Measurements from ENCODE around the gene LY6G6F. TPM values are rescaled to one million over a fixed set of nuclear protein-coding genes. Genes with fewer than 3 reads are reported as not detected.

LY6G6F gene
- total RNA-seq, 2 experiments from 2014 or later: not detected

DNA sequence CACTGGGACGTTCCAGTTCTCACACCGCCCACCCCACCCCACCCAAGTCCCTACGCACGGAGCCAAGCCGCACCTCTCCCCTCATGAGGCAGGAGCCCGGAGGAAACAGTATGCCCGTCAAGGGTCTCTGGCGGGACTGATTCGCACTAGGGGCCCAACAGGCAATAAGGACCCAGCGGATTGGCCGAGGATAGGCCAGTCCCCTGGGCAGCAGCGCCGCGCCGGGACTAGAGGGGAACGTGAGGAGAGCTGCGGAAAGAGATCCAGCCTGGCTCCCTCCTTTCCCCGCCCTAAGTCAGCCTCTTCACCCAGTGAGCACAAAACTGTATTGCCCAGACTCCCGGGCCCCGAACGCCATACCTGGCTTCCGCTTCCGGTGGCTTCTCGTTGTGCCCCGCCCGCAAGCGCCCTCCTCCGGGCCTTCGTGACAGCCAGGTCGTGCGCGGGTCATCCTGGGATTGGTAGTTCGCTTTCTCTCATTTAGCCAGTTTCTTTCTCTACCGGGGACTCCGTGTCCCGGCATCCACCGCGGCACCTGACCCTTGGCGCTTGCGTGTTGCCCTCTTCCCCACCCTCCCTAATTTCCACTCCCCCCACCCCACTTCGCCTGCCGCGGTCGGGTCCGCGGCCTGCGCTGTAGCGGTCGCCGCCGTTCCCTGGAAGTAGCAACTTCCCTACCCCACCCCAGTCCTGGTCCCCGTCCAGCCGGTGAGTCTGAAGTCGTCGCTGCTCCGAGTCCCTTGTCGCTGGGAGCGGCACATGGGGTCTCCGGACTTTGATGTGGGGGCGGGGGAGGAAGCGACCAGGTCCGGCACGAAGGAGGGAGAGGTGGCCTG, 40.9 kb upstream of the LY6G6F start, which contains the start of gene CSNK2B:
Gene CSNK2B, plus strand, starts transcription at position 580 of the 836 bp plus-strand sequence. CDS start 752 bp downstream, outside the sequence.
- peaks cover 83% of the 10 kb centered on the region for H3K36me3 Mint-ChIP-seq (ENCODE audit: low read depth)
- no peaks in the 10 kb centered on the region for H3K27me3 Mint-ChIP-seq
- peak; percentile 99 for DNase-seq
- H3K27ac Mint-ChIP-seq: peak within 1 kb of the TSS; percentile 97
- POLR2A ChIA-PET: interaction anchor here (0.6 to 8.5 kb wide), 26 partner anchors 7 to 198 kb away, joined by 3 to 160 read pairs (median 4); partner anchors contain the start of genes ABHD16A, APOM, BAG6 and DDX39B
- no peaks in the 10 kb centered on the region for H3K9me3 Mint-ChIP-seq
- CTCF ChIA-PET: interaction anchor here (0.9 to 2.8 kb wide), 3 partner anchors 13 to 73 kb away, joined by 3 to 16 read pairs (median 3); partner anchors contain the start of genes ABHD16A and BAG6
- TF ChIP-seq, protein P1, sequence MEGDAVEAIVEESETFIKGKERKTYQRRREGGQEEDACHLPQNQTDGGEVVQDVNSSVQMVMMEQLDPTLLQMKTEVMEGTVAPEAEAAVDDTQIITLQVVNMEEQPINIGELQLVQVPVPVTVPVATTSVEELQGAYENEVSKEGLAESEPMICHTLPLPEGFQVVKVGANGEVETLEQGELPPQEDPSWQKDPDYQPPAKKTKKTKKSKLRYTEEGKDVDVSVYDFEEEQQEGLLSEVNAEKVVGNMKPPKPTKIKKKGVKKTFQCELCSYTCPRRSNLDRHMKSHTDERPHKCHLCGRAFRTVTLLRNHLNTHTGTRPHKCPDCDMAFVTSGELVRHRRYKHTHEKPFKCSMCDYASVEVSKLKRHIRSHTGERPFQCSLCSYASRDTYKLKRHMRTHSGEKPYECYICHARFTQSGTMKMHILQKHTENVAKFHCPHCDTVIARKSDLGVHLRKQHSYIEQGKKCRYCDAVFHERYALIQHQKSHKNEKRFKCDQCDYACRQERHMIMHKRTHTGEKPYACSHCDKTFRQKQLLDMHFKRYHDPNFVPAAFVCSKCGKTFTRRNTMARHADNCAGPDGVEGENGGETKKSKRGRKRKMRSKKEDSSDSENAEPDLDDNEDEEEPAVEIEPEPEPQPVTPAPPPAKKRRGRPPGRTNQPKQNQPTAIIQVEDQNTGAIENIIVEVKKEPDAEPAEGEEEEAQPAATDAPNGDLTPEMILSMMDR (IDR thresholded peaks at IDR 0.05): no peak
- H3K4me1 Mint-ChIP-seq (ENCODE audit: low read depth): peaks cover 61% of the 10 kb centered on the region
- peak; percentile 88 for ATAC-seq
- H3K4me3 Mint-ChIP-seq: peak within 1 kb of the TSS; percentile 98
- intact Hi-C loops (cut with micrococcal nuclease): loop anchor here (2.0 to 10.0 kb wide), 3 partner anchors 45 to 169 kb away; partner anchors contain the start of genes ATP6V1G2, DDX39B, NFKBIL1 and PRRC2A

DNA sequence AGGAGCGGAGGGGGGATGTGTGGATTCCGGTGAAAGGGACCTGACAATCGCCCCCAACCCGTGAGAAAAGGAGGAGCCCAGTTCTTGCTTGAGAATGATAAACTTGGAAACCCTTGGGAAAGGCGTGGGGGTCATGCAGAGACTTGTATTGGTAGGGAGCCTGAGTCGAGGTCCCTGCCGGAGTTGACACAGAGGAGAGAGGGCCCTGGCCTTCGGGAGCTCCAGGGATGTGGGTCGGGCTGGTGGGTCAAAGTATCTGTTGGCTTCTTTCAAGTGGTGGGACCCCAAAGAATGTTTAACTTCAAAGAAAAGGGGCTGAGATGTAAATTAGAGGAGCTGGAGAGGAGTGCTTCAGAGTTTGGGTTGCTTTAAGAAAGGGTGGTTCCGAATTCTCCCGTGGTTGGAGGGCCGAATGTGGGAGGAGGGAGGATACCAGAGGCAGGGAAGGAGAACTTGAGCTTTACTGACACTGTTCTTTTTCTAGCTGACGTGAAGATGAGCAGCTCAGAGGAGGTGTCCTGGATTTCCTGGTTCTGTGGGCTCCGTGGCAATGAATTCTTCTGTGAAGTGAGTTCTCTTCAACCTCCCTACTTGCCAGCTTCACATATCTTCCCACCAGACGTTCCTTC, 40.2 kb upstream of the LY6G6F start:
- Mint-ChIP-seq H3K4me1 (ENCODE audit: low read depth) (peaks cover 54% of the 10 kb centered on the region), H3K9me3 (no peaks in the 10 kb centered on the region)
- intact Hi-C loops (cut with micrococcal nuclease): loop anchor here (10.0 kb wide), 2 partner anchors 122 to 168 kb away; partner anchors contain the start of genes ATP6V1G2, DDX39B and NFKBIL1

DNA sequence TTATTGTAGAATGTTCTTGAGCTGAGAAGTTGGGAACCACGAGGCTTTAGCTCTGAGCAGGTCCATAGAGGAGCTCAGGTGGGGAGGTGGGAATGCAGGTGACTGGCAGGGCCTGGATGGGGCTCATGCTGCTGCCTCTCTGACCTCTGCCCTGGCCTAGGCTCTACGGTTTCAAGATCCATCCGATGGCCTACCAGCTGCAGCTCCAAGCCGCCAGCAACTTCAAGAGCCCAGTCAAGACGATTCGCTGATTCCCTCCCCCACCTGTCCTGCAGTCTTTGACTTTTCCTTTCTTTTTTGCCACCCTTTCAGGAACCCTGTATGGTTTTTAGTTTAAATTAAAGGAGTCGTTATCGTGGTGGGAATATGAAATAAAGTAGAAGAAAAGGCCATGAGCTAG, 37.0 kb upstream of the LY6G6F start, which contains the start of gene LY6G5B:
Gene LY6G5B, plus strand, starts transcription at position 301 of the 400 bp plus-strand sequence. CDS start 975 bp downstream, outside the sequence.
- ATAC-seq (no peak), DNase-seq (no peak)
- intact Hi-C loops (cut with micrococcal nuclease): loop anchor here (10.0 kb wide), 2 partner anchors 125 to 165 kb away; partner anchors contain the start of genes ATP6V1G2, DDX39B and NFKBIL1
- Mint-ChIP-seq H3K9me3 (no peaks in the 10 kb centered on the region), H3K4me1 (ENCODE audit: low read depth) (peaks cover 25% of the 10 kb centered on the region), H3K36me3 (ENCODE audit: low read depth) (peaks cover 69% of the 10 kb centered on the region), H3K4me3 (no peak within 1 kb of the TSS), H3K27ac (peak within 1 kb of the TSS; percentile 59), H3K27me3 (no peaks in the 10 kb centered on the region)
- TF ChIP-seq, protein P1 (IDR thresholded peaks at IDR 0.05): no peak
- CTCF ChIA-PET: interaction anchor here (0.8 to 2.3 kb wide), 4 partner anchors 10 to 283 kb away, joined by 3 to 8 read pairs (median 4); partner anchors contain the start of gene LY6G5C
- POLR2A ChIA-PET: interaction anchor here (0.6 to 1.6 kb wide), 6 partner anchors 9 to 58 kb away, joined by 3 to 4 read pairs (median 3); partner anchors contain the start of genes C6orf47 and LY6G5C

More for the DNA sequence above, 40.2 kb upstream of the LY6G6F start:
- ATAC-seq: no peak
- TF ChIP-seq, protein P1 (IDR thresholded peaks at IDR 0.05): no peak
- ChIA-PET CTCF (interaction anchor here (0.7 to 0.9 kb wide), 2 partner anchors 71 to 173 kb away, joined by 3 read pairs; no protein-coding TSS in a partner anchor), POLR2A (interaction anchor here (0.5 to 8.5 kb wide), 10 partner anchors 12 to 172 kb away, joined by 3 to 160 read pairs (median 4); partner anchors contain the start of genes ABHD16A, APOM, BAG6 and DDX39B)
- peak overlapping the region; percentile 98 for H3K4me3 Mint-ChIP-seq
- peaks cover 82% of the 10 kb centered on the region for H3K36me3 Mint-ChIP-seq (ENCODE audit: low read depth)
- no peak for DNase-seq
- H3K27ac Mint-ChIP-seq: peak overlapping the region; percentile 97
- no peaks in the 10 kb centered on the region for H3K27me3 Mint-ChIP-seq

DNA sequence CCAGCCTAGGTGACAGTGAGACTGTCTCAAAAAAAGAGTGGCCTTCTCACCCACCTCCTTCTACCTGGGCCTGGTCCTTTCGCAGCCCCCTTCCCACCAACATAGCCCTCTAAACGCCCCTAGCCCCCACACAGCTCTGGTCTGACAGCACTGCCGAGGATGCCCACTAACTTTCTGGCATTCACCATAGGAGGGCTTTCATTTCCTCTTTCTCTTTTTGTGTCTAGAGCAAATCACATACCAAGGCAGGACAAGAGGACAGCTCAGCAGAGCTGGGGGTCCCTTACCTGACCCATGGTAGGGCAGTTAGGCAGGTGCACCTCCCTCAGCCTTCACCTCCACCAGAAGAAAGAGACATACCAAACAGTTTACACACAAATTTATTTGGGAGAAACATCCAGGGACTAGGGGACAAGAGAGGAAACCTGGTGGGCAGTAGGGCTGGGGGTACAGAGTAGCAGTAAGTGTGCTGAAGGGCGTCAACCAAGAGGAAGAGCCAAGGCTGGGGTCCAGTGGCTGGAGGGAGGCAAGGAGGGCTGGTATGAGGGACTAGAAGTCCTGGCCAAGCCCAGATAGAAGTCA, 30.3 kb upstream of the LY6G6F start:
- Mint-ChIP-seq H3K36me3 (ENCODE audit: low read depth) (peaks cover 18% of the 10 kb centered on the region), H3K4me1 (ENCODE audit: low read depth) (peaks cover 9% of the 10 kb centered on the region), H3K4me3 (no peak overlapping the region), H3K27me3 (no peaks in the 10 kb centered on the region), H3K9me3 (no peaks in the 10 kb centered on the region), H3K27ac (no peak overlapping the region)
- ChIA-PET CTCF (no interaction called here), POLR2A (interaction anchor here (1.1 kb wide), 1 partner anchor 15 kb away, joined by 3 read pairs; the partner anchor contains the start of gene C6orf47)
- TF ChIP-seq, protein P1 (IDR thresholded peaks at IDR 0.05): no peak
- ATAC-seq (no peak), DNase-seq (no peak)
- intact Hi-C loops (cut with micrococcal nuclease): no loop called here

Measured in activated CD8-positive, alpha-beta T cell treated with anti-CD3 and anti-CD28 coated beads for 36 hours (primary cell).